Activated naive CD8-positive, alpha-beta T cell treated with anti-CD3 and anti-CD28 coated beads, Interleukin-2, amount 50 U/mL, for 24 hours (primary cell): ENCODE data around the gene TBC1D30.

Experiments used
- ATAC-seq: fragments of 150-1000 bp; cut with Tn5 transposase; one replicate; pipeline ENCODE4 v1.10.0; 2021
- DNase-seq: peaks from one replicate; pipeline ENCODE4 v3.0.0; 2021
- H3K27ac Mint-ChIP-seq: one replicate; pipeline ENCODE4 v1.8.0; 2021; ENCODE audit warnings: mild to moderate bottlenecking, mixed read lengths
- H3K27me3 Mint-ChIP-seq: one replicate; pipeline ENCODE4 v1.8.0; 2021; ENCODE audit warnings: mixed read lengths
- H3K36me3 Mint-ChIP-seq: one replicate; pipeline ENCODE4 v1.8.0; 2021; ENCODE audit warnings: low read depth, mixed read lengths
- H3K4me1 Mint-ChIP-seq: one replicate; pipeline ENCODE4 v1.8.0; 2021; ENCODE audit warnings: mixed read lengths
- H3K4me3 Mint-ChIP-seq: one replicate; pipeline ENCODE4 v1.8.0; 2021; ENCODE audit warnings: mild to moderate bottlenecking, moderate library complexity, mixed read lengths
- H3K9me3 Mint-ChIP-seq: one replicate; pipeline ENCODE4 v1.8.0; 2021; ENCODE audit warnings: mixed read lengths

TBC1D30 gene

GRCh38 chr12:64895526-64895925 is 71.1 kb downstream of the TBC1D30 start:
- Mint-ChIP-seq H3K9me3 (no peaks in the 10 kb centered on the region), H3K27me3 (peaks cover 8% of the 10 kb centered on the region), H3K4me1 (no peaks in the 10 kb centered on the region), H3K36me3 (no peaks in the 10 kb centered on the region), H3K4me3 (no peak overlapping the region), H3K27ac (no peak overlapping the region)
- no peak for ATAC-seq
- no peak for DNase-seq

- H3K27ac Mint-ChIP-seq, result no peak overlapping the region
- DNase-seq (no peak), ATAC-seq (no peak)
- H3K36me3 Mint-ChIP-seq, result no peaks in the 10 kb centered on the region
- peaks cover 6% of the 10 kb centered on the region for H3K27me3 Mint-ChIP-seq
- no peaks in the 10 kb centered on the region for H3K9me3 Mint-ChIP-seq
- no peak overlapping the region for H3K4me3 Mint-ChIP-seq
- no peaks in the 10 kb centered on the region for H3K4me1 Mint-ChIP-seq
Measured at GRCh38 chr12:64900540-64900939, 76.1 kb downstream of the TBC1D30 start.

DNA sequence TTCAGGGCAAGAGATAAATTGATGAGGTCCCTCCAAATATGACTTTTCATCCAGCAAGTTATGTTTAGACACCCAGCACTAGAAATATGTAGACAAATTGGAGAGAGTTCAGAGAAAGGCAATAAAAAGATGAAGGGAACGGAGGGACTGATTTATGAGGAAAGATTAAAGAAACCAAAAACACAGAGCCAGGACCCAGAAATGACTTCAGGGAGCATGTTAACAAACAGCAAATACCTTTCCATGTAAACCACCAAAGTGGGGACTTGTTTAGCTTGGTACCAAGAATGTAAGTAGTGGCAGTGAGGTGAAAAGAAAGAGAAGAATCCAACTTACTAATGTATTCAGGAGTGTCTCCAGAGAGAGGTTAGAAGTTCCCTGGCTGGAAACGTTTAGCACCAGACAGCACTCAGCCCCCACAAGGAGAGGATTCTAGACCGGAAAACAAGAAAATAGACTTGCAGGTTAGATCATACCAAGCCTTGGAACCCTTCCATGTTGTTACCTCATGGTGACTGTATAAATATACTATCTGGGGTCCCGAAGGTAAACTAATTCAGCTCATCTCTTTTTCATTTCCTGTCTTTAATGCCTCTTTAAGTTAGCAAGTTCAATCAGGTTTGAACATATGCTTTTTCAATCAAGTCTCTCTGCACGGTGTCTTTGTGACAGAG is 79.2 kb downstream of the TBC1D30 start:
- H3K27me3 Mint-ChIP-seq, result peaks cover 6% of the 10 kb centered on the region

DNA sequence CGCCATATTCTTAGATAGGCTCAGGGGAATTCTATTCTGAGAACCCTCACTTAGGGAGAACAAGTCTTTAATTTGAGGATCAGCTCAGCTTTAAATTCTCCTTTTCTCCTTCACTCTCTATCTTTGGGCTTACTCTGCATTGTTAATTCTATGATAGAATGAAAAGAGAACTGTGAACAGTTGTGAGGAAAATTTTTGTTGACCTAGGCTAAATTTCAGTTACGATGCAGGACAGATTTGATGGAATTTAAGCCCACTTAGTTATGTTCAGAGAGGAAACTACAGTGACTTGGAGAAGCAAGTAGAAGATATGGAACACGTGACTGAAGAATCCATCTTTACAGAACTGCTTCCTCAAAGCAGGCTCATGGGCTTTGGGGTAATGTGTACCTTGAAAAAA is 82.7 kb downstream of the TBC1D30 start:
- no peak for ATAC-seq
- DNase-seq, result no peak
- no peaks in the 10 kb centered on the region for H3K9me3 Mint-ChIP-seq
- peaks cover 9% of the 10 kb centered on the region for H3K27me3 Mint-ChIP-seq
- H3K36me3 Mint-ChIP-seq, result no peaks in the 10 kb centered on the region
- no peak overlapping the region for H3K27ac Mint-ChIP-seq
- H3K4me1 Mint-ChIP-seq, result no peaks in the 10 kb centered on the region
- no peak overlapping the region for H3K4me3 Mint-ChIP-seq

More for the DNA sequence above, 79.2 kb downstream of the TBC1D30 start:
- Mint-ChIP-seq H3K36me3 (no peaks in the 10 kb centered on the region), H3K4me1 (no peaks in the 10 kb centered on the region), H3K4me3 (no peak overlapping the region), H3K9me3 (no peaks in the 10 kb centered on the region), H3K27ac (no peak overlapping the region)
- no peak for ATAC-seq
- DNase-seq, result no peak

GRCh38 chr12:64909124-64909523 is 84.7 kb downstream of the TBC1D30 start:
- Mint-ChIP-seq H3K36me3 (no peaks in the 10 kb centered on the region), H3K9me3 (no peaks in the 10 kb centered on the region), H3K27me3 (peaks cover 6% of the 10 kb centered on the region), H3K4me1 (no peaks in the 10 kb centered on the region), H3K4me3 (no peak overlapping the region), H3K27ac (no peak overlapping the region)
- DNase-seq (no peak), ATAC-seq (no peak)

GRCh38 chr12:64911081-64911480 is 86.6 kb downstream of the TBC1D30 start:
- ATAC-seq (no peak), DNase-seq (no peak)
- H3K4me3 Mint-ChIP-seq, result no peak overlapping the region
- peaks cover 9% of the 10 kb centered on the region for H3K27me3 Mint-ChIP-seq
- H3K9me3 Mint-ChIP-seq, result no peaks in the 10 kb centered on the region
- no peaks in the 10 kb centered on the region for H3K4me1 Mint-ChIP-seq
- no peaks in the 10 kb centered on the region for H3K36me3 Mint-ChIP-seq
- H3K27ac Mint-ChIP-seq, result no peak overlapping the region

DNA sequence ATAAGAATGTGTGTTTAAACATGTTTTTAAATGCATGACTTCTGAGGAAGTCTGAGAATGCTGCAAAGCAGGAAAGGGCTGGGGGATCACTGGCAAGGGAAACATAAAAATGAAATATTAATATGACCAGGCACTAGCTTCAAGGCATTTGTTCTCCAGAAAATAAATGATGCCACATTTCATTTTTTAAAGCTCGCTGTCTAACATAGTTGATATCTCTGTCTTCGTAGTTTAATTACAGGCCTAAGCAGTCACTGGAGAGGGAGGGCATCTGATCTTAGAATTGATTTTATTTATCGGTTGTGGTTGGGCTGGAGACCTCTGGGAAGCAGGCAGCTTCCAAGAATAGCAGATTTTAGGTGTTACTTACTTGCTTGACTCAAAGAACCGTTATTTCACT is 87.5 kb downstream of the TBC1D30 start:
- Mint-ChIP-seq H3K27ac (no peak overlapping the region), H3K4me1 (no peaks in the 10 kb centered on the region), H3K9me3 (no peaks in the 10 kb centered on the region), H3K27me3 (peaks cover 11% of the 10 kb centered on the region), H3K4me3 (no peak overlapping the region), H3K36me3 (no peaks in the 10 kb centered on the region)
- DNase-seq (no peak), ATAC-seq (no peak)

- no peaks in the 10 kb centered on the region for H3K4me1 Mint-ChIP-seq
- no peak for DNase-seq
- H3K27ac Mint-ChIP-seq, result no peak overlapping the region
Measured at GRCh38 chr12:64912516-64913255, 88.2 kb downstream of the TBC1D30 start.

DNA sequence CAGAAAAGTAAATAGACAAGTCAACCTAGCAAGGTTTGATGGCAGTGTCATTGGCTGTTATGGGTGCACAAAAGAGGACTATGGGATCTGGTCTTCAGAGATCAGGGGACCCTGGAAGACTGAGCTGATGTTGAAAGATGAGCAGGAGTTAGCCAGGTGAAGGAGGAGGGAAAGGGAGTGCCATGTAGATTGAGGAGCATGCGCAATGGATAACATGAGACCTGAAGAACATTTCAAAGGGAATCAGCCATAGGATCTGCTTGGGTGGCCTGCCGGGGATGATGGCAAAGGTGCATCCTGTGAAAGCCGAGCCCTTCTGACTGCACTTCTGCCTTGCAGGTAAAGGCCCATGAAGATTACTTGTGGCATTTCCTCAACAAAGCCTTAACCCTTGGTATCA is 90.8 kb downstream of the TBC1D30 start:
- Mint-ChIP-seq H3K27me3 (peaks cover 20% of the 10 kb centered on the region), H3K9me3 (no peaks in the 10 kb centered on the region), H3K36me3 (no peaks in the 10 kb centered on the region), H3K27ac (no peak overlapping the region), H3K4me1 (no peaks in the 10 kb centered on the region), H3K4me3 (no peak overlapping the region)
- ATAC-seq (no peak), DNase-seq (no peak)

More at GRCh38 chr12:64912516-64913255, 88.2 kb downstream of the TBC1D30 start:
- Mint-ChIP-seq H3K27me3 (peaks cover 11% of the 10 kb centered on the region), H3K9me3 (no peaks in the 10 kb centered on the region), H3K36me3 (no peaks in the 10 kb centered on the region), H3K4me3 (no peak overlapping the region)
- ATAC-seq, result no peak

GRCh38 chr12:64916411-64917261 is 92.2 kb downstream of the TBC1D30 start:
- no peak for ATAC-seq
- Mint-ChIP-seq H3K4me3 (no peak overlapping the region), H3K36me3 (no peaks in the 10 kb centered on the region), H3K4me1 (no peaks in the 10 kb centered on the region), H3K27me3 (peaks cover 20% of the 10 kb centered on the region), H3K9me3 (no peaks in the 10 kb centered on the region), H3K27ac (no peak overlapping the region)
- no peak for DNase-seq

- Mint-ChIP-seq H3K36me3 (no peaks in the 10 kb centered on the region), H3K9me3 (no peaks in the 10 kb centered on the region), H3K4me1 (no peaks in the 10 kb centered on the region), H3K27me3 (peaks cover 20% of the 10 kb centered on the region), H3K4me3 (no peak overlapping the region), H3K27ac (no peak overlapping the region)
- no peak for DNase-seq
- ATAC-seq, result no peak
Measured at GRCh38 chr12:64918344-64918743, 93.9 kb downstream of the TBC1D30 start.

DNA sequence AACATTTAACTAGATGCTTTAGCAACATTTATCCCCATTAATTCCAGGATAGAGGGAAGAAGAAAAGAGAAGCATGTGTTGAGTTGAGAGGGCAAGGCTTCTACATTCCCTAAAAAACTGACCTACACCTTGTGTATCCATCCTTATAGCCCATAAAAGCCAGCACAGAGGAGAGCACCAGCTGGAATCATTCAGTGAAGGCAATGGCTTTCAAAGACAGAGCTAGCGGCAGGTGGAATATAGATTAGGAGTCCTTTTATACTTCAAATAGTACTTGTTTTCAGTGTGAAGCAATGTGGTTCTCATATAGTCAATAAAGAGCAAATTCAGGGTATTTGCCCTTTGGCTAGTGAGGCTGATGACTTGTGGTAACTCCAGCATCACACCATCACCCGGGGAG is 94.4 kb downstream of the TBC1D30 start:
- DNase-seq (no peak), ATAC-seq (no peak)
- Mint-ChIP-seq H3K27ac (no peak overlapping the region), H3K27me3 (peaks cover 19% of the 10 kb centered on the region), H3K9me3 (no peaks in the 10 kb centered on the region), H3K4me3 (no peak overlapping the region), H3K36me3 (no peaks in the 10 kb centered on the region), H3K4me1 (no peaks in the 10 kb centered on the region)

DNA sequence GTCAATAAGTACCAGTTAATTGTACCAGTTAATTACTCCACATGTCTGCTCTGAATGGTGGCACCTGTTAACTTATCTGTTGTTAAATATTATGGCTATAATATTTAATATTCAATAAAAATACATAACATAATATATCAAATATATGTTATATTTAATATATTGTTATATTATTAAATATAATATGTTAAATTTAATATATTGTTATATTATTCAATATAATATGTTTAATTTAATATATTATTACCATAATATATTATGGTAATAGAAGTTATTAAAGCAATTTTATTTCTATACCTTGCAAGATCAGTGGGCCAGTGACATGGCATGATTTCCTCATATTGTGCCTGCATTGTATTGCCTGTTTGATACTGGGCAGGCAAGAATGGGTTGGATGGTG is 98.4 kb downstream of the TBC1D30 start:
- no peaks in the 10 kb centered on the region for H3K36me3 Mint-ChIP-seq
- no peaks in the 10 kb centered on the region for H3K9me3 Mint-ChIP-seq
- DNase-seq, result no peak
- H3K27me3 Mint-ChIP-seq, result peaks cover 26% of the 10 kb centered on the region
- no peaks in the 10 kb centered on the region for H3K4me1 Mint-ChIP-seq
- ATAC-seq, result no peak
- H3K27ac Mint-ChIP-seq, result no peak overlapping the region
- H3K4me3 Mint-ChIP-seq, result no peak overlapping the region

DNA sequence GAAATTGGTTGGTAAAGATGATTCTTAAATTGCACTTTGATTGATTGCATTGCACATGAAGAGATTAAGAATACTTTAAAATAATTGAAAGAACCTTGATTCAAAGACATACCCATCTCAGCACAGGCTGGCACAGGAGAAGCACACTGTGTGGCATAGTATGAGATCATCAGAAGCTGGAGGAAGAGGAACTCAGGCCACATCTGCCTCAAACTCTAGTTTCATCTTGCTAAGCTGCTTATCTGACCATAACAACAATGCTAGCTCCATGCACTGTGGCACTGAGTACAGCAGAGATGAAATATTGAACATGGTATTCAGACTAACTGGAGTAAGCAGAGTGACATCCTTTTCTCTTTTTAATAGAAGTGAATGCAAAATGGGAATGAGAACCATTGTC is 99.1 kb downstream of the TBC1D30 start:
- DNase-seq, result no peak
- peaks cover 26% of the 10 kb centered on the region for H3K27me3 Mint-ChIP-seq
- no peaks in the 10 kb centered on the region for H3K9me3 Mint-ChIP-seq
- H3K36me3 Mint-ChIP-seq, result no peaks in the 10 kb centered on the region
- ATAC-seq, result no peak
- no peak overlapping the region for H3K27ac Mint-ChIP-seq
- H3K4me1 Mint-ChIP-seq, result no peaks in the 10 kb centered on the region
- H3K4me3 Mint-ChIP-seq, result no peak overlapping the region
